ENCODE measurements around the gene GSTP1. TPM values are rescaled to one million over a fixed set of nuclear protein-coding genes. Genes with fewer than 3 reads are reported as not detected.

GSTP1 gene
- total and polyA plus RNA-seq, 2 of the 8 experiments (the other 6 are each of a cell fraction or from before 2014, with no cell fraction given), result 1,454 to 3,329 TPM

GRCh38 chr11:67617243-67617953 lies 33.8 kb downstream of the GSTP1 start (continued):
- TF ChIP-seq RAD21 (IDR thresholded peaks at IDR 0.05 in 1 of 2, conservative IDR thresholded peaks at IDR 0.05 in 1 of 2; ENCODE audit: low read depth in 2 of 2, low read length in 2 of 2) (no peak), GABPA (IDR thresholded peaks at IDR 0.05; ENCODE audit: borderline replicate concordance, insufficient read depth, low read length) (0 out of 2 replicates have a peak, but pooled peaks have one; percentile 19), CHD7 (IDR thresholded peaks at IDR 0.05; ENCODE audit: insufficient replicate concordance, low read length) (peak; percentile 30), BACH1 (IDR thresholded peaks at IDR 0.05; ENCODE audit: low read length) (no peak), NANOG (IDR thresholded peaks at IDR 0.05; ENCODE audit: insufficient read depth, low read depth, low read length, poor library complexity, severe bottlenecking) (peak; percentile 76), CTBP2 (IDR thresholded peaks at IDR 0.05; ENCODE audit: borderline replicate concordance, insufficient read depth, insufficient read length, low read length) (no peak), SP2 (IDR thresholded peaks at IDR 0.05; ENCODE audit: low read length) (no peak), POU5F1 (IDR thresholded peaks at IDR 0.05; ENCODE audit: low read depth, low read length) (peak; percentile 70; the same call in 1 of the 2 replicates), E2F6 (IDR thresholded peaks at IDR 0.05) (no peak)
